ENCODE measurements around the gene DGKB.

DNA sequence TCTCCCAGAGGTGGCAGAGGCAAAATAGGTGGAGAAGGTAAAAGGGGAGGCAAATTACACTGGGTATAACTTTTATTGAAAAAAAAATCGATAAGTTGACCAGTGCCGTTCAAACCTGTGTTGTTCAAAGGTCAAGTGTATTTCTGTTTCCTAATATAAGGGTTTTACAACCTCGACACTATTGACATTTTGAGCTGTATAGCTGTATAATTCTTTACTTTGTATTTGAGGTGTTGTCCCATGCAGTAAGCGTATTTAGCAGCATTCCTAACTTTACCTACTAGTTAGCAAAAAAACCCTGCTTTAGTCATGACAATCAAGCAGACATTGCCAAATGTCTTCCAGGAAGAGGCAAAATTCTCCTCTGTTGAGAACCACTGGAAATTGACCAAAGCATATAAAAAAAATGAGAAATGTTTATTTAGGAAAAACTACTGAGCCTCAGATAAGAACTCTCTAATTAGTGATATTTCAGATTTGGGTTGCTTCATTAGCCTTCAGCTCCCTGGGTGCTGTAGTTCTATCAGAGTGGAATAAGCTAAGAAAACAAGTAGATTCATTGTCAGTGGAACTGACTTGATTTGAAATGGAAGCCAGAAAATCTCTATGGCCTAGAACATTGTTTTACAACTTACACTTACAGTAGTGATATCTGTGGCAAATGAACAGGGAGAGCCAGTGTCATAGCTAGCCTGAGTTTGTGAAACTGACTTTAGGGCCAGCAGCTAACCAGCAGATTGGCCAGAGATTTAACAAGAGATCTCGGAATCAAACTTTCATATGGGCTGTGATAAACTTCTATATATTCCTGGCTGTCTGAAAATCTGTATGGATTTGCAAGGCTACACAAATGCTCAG is 331.6 kb downstream of the DGKB start:
- TF ChIP-seq, protein P1, sequence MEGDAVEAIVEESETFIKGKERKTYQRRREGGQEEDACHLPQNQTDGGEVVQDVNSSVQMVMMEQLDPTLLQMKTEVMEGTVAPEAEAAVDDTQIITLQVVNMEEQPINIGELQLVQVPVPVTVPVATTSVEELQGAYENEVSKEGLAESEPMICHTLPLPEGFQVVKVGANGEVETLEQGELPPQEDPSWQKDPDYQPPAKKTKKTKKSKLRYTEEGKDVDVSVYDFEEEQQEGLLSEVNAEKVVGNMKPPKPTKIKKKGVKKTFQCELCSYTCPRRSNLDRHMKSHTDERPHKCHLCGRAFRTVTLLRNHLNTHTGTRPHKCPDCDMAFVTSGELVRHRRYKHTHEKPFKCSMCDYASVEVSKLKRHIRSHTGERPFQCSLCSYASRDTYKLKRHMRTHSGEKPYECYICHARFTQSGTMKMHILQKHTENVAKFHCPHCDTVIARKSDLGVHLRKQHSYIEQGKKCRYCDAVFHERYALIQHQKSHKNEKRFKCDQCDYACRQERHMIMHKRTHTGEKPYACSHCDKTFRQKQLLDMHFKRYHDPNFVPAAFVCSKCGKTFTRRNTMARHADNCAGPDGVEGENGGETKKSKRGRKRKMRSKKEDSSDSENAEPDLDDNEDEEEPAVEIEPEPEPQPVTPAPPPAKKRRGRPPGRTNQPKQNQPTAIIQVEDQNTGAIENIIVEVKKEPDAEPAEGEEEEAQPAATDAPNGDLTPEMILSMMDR (IDR thresholded peaks at IDR 0.05): no peak
- no peak for TF ChIP-seq EP300 (IDR thresholded peaks at IDR 0.05)

All from sigmoid colon (tissue), 4 donors.